A172 (cell line): ENCODE measurements around the gene FGF22. TPM values are rescaled to one million over a fixed set of nuclear protein-coding genes. Genes with fewer than 3 reads are reported as not detected.
A peak's percentile ranks its signal among the peaks of the same experiment; 100 is the strongest.

Experiments
- DNase-seq: peaks from one replicate; pipeline ENCODE4 v3.0.0-alpha.2; 2015; ENCODE audit warnings: low spot score
- total RNA-seq: library from RNA; depleted of rRNA; stranded (reverse); fragments of >200 nt; shearing (Covaris generic); gene quantifications from 2 replicates; pipeline ENCODE4 v1.2.3, GENCODE V29; 2014; rRNA removed

Gene FGF22
- total RNA-seq, 1 experiment from 2014 or later, result not detected

DNA sequence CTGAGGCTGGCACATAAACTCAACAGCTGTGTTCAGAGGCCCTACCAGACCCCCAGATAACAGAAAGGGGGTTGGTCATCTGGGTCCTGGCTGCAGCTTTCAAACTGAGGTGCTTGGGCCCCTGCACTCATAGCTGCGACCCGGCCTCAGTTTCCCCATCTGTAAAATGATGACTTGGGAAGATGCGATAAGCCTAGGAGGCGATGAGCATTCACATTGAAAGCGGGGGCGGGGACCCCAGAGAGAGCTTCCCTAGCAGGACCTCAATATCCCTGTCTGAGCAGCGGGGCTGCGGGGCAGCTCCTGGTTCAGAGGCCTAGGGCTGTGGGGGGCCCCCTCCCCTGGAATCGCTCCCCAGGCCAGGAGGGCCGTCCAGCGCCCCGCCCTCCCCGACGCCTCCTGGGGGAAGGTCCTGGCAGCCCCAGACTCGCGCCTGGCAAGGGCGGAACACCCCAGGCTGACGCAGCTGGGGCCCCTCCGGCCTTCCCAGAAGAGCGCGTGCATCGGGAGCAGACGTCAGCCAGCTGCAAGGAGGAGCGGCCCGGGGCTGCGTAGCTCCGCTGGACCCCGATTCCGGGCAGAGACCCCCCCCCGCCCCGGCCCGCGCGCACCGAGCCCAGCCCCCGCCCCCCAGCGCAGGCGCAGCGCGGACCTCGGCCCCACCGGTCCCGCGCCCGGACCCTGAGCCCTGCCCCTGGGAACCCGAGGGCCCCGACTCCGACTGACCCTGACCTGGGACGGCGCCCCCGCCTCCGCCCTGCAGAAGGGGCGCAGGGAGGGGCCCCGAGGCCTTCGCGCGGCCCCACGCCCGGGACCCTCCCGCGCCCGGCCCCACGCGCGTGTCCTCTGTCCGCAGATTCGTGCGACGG is 40.0 kb downstream of the FGF22 start:
- DNase-seq, result peak; percentile 49

DNA sequence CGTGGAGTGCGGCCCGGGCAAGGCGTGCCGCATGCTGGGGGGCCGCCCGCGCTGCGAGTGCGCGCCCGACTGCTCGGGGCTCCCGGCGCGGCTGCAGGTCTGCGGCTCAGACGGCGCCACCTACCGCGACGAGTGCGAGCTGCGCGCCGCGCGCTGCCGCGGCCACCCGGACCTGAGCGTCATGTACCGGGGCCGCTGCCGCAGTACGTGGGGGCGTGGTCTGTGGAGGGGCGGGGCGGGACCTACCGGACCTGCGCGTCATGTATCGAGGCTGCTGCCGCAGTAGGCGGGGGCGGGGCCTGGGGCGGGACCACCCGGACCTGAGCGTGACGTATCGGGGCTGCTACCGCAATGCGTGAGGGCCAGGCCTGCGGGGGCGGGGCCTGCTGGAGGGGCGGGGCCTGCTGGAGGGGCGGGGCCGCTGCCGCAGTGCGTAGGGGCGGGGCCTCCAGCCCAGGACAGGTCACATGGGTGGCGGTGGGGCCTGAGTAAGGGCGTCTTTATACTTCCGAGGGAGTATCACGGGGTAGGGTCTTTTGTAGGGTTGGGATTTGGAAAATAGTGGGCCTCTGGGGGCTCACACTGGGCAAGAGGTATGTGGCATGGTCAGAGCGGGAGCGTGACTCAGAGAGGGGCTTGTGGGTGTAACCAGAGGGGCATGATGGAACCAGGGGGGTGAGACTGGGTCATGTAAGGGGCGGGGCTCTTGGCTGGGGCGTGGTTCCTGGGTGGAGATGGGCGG is 40.8 kb downstream of the FGF22 start:
- DNase-seq, result peak; percentile 95

DNA sequence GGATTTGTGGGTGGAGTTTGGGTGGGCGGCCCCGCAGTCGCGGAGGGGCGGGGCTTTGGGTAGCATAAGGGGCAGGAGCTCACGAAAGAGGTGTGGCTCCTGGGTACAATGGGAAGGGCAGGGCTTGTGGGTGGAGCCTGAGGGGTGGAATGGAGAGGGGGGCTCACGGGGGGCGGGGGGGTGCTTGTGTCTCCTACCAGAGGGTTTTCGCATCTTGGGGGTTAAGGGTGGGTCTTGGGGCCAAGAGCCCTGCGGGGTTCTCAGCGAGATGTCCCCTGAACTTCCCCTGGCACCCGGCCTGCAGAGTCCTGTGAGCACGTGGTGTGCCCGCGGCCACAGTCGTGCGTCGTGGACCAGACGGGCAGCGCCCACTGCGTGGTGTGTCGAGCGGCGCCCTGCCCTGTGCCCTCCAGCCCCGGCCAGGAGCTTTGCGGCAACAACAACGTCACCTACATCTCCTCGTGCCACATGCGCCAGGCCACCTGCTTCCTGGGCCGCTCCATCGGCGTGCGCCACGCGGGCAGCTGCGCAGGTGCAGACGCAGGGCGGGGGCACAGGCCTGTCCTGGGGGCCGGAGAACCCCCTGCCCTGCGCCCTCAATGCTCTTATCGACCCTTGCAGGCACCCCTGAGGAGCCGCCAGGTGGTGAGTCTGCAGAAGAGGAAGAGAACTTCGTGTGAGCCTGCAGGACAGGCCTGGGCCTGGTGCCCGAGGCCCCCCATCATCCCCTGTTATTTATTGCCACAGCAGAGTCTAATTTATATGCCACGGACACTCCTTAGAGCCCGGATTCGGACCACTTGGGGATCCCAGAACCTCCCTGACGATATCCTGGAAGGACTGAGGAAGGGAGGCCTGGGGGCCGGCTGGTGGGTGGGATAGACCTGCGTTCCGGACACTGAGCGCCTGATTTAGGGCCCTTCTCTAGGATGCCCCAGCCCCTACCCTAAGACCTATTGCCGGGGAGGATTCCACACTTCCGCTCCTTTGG is 41.6 kb downstream of the FGF22 start:
- DNase-seq, result no peak

DNA sequence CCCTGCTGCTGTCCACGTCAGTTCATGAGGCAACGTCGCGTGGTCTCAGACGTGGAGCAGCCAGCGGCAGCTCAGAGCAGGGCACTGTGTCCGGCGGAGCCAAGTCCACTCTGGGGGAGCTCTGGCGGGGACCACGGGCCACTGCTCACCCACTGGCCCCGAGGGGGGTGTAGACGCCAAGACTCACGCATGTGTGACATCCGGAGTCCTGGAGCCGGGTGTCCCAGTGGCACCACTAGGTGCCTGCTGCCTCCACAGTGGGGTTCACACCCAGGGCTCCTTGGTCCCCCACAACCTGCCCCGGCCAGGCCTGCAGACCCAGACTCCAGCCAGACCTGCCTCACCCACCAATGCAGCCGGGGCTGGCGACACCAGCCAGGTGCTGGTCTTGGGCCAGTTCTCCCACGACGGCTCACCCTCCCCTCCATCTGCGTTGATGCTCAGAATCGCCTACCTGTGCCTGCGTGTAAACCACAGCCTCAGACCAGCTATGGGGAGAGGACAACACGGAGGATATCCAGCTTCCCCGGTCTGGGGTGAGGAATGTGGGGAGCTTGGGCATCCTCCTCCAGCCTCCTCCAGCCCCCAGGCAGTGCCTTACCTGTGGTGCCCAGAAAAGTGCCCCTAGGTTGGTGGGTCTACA is 43.1 kb downstream of the FGF22 start:
- DNase-seq, result no peak

DNA sequence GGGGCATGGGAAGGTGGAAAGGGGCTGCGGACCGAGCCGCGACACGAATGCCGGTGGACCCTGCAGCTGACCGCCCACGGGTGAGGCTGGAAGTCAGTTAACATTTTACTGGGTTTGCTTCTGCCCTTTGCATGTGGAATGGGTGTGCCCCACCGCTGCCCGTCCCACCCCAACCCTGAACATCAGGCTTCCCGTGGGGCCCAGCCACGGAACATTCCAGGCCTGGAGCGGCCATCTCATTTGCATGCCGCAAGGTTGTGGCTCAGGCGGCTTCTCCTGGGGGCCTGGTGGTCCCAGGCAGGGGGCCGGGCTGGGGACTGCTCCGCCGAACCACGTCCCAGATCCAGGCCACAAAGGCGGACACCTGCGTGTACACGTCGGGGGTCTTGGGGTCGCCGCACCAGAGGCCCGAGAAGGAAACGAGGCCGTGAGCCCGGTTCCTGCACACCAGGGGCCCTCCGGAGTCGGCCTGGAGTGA is 45.8 kb downstream of the FGF22 start:
- DNase-seq, result no peak

DNA sequence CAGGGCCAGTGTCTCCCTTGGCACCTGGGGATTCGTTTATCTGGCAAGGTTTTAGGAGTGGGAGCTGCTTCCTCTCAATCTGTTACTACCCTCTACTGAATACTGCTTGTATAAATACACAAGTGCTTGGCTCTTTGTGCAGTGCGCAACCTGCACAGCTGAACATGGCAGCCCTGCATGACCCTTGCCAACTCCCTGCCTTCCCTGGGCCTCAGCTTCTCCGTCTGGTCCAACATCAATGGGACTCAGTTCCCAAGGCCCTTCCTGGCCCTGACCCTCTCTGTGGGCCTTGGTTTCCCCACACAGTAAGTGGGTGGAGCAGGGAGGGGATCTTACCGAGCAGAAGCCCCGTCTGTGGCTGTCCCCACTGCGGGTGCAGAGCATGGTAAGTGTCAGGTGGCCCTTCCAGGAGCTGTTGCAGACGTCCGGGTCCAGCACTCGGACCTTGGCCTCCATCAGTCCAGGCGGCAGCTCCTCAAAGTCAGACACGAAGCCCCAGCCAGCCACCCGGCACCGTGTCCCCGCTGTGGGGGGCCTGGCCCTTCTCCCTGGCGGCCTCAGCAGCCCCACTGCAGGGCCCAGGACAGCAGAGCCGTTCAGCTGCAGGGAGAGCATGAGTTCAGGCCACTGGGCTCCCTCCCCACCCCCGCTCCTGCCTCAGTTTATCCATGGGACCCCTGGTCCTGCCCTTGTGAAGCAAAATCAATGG is 47.1 kb downstream of the FGF22 start:
- no peak for DNase-seq

DNA sequence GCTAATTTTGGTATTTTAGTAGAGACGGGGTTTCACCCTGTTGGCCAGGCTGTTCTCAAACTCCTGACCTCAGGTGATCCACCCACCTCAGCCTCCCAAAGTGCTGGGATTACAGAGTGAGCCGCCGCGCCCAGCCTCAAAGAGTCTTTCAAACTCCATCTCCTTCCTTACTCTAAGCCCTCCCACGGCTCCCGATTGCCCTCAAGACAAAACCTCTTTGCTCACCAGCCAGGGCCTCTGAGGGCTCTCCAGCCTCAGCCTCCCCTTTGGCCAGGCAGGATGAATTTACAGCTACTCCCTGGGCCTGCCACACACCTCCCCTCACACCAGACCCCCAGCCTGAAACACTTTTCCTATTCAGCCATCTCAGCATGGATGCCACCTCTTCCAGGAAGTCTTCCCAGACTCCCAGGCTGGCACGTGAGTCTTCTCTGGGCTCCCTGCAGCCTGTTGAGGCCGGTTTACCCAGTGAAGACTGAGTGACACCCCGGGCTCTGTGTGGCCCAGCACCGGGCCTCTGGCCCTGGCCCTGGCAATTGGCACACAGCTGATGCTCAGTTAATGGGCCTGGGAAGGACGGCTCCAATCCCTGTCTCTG is 48.0 kb downstream of the FGF22 start:
- no peak for DNase-seq

DNA sequence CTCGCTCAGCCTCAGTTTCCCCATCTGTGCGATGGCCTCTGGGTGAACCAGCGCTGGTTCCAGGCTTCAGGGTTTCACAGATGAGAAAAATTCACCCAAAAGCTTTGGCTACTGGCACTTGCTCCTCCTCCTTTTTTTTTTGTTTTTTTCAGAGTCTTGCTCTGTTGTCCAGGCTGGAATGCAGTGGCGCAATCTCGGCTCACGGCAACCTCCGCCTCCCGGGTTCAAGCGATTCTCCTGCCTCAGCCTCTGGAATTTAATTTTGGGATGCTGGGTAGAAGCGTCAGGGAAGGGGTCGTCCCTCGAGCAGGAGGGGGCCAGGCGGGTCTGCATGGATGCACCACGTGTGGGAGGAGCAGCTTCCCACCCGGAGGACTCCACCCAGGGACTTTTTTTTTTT is 48.5 kb downstream of the FGF22 start:
- DNase-seq, result no peak

DNA sequence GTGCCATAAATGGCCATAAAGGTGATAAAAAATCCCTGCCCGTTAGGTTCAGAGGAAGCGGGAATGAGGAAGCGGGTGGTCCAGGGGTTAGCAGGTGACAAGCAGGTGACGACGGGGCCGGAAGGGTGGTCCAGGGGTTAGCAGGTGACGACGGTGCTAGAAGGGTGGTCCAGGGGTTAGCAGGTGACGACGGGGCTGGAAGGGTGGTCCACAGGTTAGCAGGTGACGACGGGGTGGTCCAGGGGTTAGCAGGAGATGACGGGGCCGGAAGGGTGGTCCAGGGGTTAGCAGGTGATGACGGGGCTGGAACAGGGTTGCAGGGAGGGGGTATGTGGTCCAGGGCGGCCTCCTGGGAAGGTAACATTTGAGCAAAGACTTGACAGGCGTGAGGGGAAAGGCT is 49.3 kb downstream of the FGF22 start:
- DNase-seq, result no peak

DNA sequence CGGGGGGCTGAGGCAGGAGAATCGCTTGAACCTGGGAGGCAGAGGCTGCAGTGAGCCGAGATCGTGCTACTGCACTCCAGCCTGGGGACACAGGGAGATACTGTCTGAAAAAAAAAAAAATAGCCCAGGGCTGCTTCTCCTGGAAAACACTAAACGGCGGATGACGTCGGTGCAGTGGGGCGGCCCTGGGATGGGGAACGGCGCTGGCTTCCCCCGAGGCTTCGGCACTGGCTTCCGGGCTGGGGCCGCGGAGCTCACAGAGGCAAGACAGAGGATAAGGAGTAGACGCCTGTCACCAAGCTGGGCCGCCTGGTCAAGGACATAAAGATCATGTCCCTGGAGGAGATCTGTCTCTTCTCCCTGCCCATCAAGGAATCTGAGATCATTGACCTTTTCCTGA is 50.5 kb downstream of the FGF22 start:
- DNase-seq, result no peak

Other genes starting within 250 kb of the FGF22 start
- gene C2CD4C, start 230.7 kb upstream of the FGF22 start, total RNA-seq, result 8.8 and 12.2 TPM in 2 replicates
- gene SHC2, start 178.8 kb upstream of the FGF22 start, total RNA-seq, result 12.5 and 19.6 TPM in 2 replicates
- gene MADCAM1, start 143.4 kb upstream of the FGF22 start, total RNA-seq, result 0.48 and 0.71 TPM in 2 replicates
- gene TPGS1, start 132.4 kb upstream of the FGF22 start, total RNA-seq, result 44.3 and 104 TPM in 2 replicates
- gene CDC34, start 108.1 kb upstream of the FGF22 start, total RNA-seq, result 96.1 and 105 TPM in 2 replicates
- gene GZMM, start 95.8 kb upstream of the FGF22 start, total RNA-seq, result not detected in 2 replicates
- gene BSG, start 67.3 kb upstream of the FGF22 start, total RNA-seq, result 700 and 767 TPM in 2 replicates
- gene HCN2, start 50.0 kb upstream of the FGF22 start, total RNA-seq, result 9.3 and 12.7 TPM in 2 replicates
- 42.7 and 58.4 TPM in 2 replicates for gene POLRMT, start 6.3 kb upstream of the FGF22 start, total RNA-seq
- 40.9 and 62.4 TPM in 2 replicates for gene RNF126, start 23.3 kb downstream of the FGF22 start, total RNA-seq
- gene FSTL3, start 36.5 kb downstream of the FGF22 start, total RNA-seq, result 267 and 269 TPM in 2 replicates
- gene PRSS57, start 55.6 kb downstream of the FGF22 start, total RNA-seq, result not detected in 2 replicates
- gene PALM, start 69.1 kb downstream of the FGF22 start, total RNA-seq, result 42.9 and 47.9 TPM in 2 replicates
- gene MISP, start 111.2 kb downstream of the FGF22 start, total RNA-seq, result 58.6 and 86.2 TPM in 2 replicates
- gene PTBP1, start 157.6 kb downstream of the FGF22 start, total RNA-seq, result 171 and 174 TPM in 2 replicates
- gene PLPPR3, start 182.1 kb downstream of the FGF22 start, total RNA-seq, result 7.5 and 12.7 TPM in 2 replicates
- gene AZU1, start 188.0 kb downstream of the FGF22 start, total RNA-seq, result 0.36 TPM in 1 of 2 replicates, not detected in the other
- 0.14 and 0.16 TPM in 2 replicates for gene PRTN3, start 201.1 kb downstream of the FGF22 start, total RNA-seq
- not detected in 2 replicates for gene ELANE, start 212.4 kb downstream of the FGF22 start, total RNA-seq
- gene CFD, start 219.8 kb downstream of the FGF22 start, total RNA-seq, result 14.4 and 16.2 TPM in 2 replicates